ENCODE data around the gene CIAO3.
"Not testable (repeated sequence)": the region's sequence is repeated elsewhere in the genome, so short reads cannot be mapped to it uniquely, and the experiment has no call there.

The CIAO3 gene

DNA sequence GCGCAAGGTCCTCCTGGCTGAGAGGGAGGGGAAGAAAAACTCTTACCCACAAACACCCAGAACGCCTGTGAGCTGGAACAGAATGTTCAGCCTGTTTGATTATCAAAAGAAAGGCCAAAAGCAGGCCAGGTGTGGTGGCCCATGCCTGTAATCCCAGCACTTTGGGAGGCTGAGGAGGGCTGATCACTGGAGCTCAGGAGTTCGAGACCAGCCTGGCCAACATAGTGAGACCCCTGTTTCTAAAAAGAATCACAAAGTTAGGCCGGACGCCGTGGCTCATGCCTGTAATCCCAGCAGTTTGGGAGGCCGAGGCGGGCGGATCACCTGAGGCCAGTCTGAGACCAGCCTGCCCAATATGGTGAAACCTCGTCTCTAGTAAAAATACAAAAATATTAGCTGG lies 35.5 kb upstream of the CIAO3 start:
- DNase-seq (ENCODE audit: low read depth in 2 of 2), result not testable (repeated sequence)

DNA sequence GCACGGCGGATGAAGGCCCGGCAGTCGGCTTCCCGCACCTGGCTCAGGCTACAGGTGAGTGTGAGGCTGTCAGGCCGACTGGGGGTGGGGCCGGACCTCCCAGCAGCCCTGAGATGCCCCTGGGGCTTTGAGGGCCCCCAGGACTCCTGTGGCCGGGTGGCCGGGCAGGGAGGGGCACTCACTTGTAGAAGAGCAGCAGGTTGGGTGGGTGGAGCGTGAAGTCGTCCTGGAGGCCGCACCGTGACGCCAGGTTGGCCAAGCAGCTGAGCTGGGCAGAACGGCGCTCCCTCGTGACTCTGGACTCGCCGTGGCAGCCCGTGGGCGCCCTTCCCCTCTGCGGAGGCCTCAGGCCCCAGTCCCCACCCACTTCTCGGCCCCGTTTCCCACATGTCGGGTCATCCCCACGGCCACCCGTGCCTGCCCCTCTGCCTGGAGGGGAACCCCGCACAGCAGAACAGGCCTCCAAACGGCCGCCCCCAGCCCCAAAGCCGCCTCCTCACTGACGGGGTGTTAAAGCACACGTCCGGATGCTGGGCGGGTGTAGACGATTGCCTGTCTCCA lies 34.5 kb upstream of the CIAO3 start:
- DNase-seq (ENCODE audit: low read depth in 2 of 2), result no peak

DNA sequence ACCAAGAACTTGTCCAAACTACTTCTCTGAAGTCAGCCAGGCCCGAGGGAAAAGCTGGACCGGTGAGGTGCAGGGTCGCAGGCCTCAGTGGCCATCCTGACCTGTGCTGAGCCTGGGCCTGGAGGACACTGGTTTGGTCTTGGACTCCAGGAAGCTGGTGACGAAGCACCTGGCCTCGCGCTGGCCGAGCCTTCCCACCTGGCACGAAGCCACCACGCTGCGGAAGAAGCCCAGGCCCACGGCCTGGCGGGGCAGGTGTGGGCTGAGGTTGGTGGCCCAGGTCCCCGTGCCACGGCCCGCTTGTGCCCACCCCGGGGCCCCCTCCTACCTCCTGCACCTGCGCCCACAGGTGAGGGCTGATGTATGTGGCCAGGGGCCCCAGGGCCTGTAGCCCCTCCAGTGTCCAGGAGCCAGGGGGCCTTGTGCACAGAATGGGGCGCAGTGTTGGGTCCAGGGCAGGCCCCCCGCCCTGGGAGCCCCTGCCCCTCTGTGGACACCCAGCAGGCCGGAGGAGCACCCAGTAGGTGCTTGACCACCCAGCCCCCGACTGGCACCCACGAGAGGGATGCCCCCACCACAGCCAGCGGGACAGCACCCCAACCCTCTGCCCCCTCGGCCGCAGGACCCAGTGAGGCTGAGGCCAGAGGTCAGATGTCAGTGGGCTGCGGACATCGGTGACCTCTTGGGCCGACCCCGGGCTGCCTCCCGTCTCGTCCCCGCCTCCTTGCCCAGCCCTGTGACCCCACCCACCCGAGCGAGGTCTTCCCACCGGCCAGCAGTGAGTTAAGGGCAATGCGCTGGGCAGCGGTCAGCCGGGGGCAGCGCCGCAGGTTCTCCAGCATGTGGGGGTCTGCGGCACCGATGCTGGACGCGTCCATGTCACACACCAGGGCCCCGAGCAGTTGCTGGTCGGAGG lies 33.5 kb upstream of the CIAO3 start:
- DNase-seq (ENCODE audit: low read depth in 2 of 2), result no peak

DNA sequence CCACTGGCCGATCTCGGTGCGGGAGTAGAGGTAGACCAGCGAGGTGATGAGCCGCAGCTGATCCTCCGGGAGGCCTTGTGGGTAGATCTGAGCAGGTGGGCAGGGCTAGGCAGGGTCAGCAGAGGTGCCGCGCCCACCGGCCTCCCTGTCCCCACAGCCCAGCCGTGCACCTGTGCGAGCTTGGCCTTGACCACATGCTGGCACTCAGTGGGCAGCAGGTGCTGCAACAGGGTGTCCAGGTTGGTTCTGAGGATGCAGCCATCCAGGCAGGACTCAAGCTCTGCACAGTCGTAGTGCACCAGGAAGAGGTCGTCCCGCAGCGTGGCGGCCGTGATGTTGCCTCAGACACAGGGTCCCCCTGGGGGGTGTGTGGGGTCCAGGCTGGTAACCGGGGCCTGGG lies 32.2 kb upstream of the CIAO3 start:
- DNase-seq (ENCODE audit: low read depth in 2 of 2), result no peak

DNA sequence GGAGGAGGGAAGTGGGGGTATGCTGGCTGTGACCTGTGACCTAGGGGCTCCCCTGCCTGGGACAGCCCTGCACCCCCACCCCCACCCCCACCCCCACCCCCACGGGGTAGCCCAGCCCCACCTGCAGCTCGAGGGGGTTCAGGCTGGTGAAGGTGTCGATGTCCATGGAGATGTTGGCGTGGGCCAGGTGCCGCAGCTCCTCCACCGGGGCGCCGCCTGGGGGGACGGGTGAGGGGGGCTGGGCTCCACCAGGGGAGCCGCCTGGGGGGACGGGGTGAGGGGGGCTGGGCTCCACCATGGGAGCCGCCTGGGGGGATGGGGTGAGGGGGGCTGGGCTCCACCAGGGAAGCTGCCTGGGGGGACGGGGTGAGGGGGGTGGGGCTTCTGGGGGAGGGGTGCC lies 29.6 kb upstream of the CIAO3 start:
- no peak for DNase-seq (ENCODE audit: low read depth in 2 of 2)

DNA sequence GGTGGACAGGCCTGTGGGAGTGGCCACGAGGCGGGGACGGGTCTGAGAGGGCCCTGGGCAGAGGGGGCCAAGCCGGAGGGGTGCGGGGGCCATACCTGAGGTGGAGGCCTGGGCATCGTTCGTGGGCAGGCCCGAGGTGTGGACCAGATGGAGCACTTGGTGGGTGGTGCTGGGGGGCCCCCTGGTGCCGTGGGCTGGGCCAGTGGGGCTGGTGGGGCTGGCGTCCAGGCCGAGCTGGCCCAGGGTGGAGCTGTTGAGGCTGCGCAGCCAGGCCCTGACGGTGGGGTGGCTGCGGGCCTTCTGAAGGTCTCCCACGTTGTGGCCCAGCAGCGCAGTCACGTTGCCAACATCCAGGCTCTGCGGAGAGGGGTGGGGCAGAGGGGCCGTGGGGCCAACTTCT lies 29.1 kb upstream of the CIAO3 start:
- DNase-seq (ENCODE audit: low read depth in 2 of 2), result no peak

DNA sequence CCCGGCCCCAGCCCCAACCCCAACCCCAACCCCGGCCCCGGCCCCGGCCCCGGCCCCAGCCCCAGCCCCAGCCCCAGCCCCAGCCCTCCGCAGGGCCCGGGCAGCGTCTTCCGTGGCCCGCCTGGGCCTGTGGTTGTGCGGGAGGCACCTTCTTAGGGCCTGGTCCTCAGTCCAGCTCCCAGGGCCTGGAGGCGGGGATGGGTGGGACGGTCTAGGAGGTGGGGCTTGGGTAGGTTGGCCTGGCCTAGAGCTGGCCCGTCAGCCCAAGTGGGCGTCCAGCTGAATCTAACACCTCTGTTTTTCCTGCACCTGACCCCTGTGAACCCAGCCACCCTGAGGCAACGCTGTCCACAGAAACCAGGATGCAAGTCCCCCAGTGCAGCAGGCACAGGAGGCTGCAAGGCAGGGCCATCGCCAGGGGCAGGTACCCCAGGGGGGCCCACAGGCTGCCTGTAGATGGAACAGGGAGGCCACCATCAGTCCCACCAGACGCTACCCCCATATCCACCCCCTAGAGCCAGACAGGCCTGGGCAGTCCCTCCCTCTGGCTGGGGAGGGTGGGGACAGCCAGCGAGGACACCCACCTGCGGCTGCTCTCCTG lies 28.5 kb upstream of the CIAO3 start:
- DNase-seq (ENCODE audit: low read depth in 2 of 2), result no peak

DNA sequence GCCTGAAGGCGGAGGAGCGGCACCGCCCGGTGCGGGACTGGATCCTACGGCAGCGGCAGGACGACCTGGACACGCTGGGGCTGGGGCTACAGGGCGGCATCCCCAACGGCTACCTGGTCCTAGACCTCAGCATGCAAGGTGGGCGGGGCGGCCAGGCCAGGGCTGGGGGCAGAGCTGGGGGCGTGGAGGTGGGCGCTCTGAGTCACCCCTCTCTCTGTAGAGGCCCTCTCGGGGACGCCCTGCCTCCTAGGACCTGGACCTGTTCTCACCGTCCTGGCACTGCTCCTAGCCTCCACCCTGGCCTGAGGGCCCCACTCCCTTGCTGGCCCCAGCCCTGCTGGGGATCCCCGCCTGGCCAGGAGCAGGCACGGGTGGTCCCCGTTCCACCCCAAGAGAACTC lies 27.6 kb upstream of the CIAO3 start:
- DNase-seq (ENCODE audit: low read depth in 2 of 2), result no peak

DNA sequence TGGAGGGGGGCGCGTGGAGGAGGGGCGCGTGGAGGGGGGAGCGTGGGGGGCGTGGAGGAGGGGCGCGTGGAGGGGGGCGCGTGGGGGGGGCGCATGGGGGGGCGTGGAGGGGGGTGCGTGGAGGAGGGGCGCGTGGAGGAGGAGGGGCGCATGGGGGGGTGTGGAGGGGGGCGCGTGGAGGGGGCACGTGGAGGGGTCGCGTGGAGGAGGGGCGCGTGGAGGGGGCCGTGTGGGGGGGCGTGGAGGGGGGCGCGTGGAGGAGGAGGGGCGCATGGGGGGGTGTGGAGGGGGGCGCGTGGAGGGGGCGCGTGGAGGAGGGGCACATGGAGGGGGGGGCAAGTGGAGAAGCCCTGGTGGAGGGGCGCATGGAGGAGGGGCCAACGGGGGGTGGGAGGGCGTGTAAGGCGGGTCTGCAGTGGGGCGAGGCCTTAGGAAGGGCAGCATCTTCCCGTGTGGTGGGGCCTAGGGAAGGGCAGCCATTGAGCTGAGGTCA lies 27.0 kb upstream of the CIAO3 start:
- DNase-seq (ENCODE audit: low read depth in 2 of 2), result no peak

DNA sequence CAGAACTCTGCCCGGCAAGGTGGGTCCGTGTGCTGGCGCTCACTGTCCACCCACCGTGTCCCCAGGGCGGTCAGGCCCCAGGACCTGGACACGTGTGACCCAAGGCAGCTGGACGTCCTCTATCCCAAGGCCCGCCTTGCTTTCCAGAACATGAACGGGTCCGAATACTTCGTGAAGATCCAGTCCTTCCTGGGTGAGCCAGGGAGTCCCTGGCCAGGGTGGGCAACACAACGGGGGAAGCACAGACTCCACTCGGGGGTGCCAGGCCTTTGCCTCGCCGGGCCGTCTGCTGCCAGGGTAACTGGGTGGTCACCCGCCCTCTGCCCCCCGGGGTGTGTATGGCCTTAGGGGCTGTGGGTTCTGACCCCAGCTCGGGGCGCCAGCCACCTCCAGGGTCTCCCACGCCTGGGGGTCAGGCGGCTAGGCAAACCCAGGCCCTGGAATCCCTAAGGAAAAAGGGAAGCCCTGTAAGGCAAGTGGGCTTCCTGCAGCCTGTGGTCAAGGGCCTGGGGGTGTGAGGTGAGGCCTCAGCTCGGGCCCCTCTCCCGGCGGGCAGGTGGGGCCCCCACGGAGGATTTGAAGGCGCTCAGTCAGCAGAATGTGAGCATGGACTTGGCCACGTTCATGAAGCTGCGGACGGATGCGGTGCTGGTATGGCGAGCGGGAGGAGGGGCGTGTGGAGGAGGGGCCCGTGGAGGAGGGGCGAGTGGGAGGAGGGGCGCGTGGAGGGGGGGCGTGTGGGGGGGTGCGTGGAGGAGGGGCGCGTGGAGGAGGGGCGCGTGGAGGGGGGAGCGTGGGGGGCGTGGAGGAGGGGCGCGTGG lies 26.2 kb upstream of the CIAO3 start:
- DNase-seq (ENCODE audit: low read depth in 2 of 2), result no peak

DNA sequence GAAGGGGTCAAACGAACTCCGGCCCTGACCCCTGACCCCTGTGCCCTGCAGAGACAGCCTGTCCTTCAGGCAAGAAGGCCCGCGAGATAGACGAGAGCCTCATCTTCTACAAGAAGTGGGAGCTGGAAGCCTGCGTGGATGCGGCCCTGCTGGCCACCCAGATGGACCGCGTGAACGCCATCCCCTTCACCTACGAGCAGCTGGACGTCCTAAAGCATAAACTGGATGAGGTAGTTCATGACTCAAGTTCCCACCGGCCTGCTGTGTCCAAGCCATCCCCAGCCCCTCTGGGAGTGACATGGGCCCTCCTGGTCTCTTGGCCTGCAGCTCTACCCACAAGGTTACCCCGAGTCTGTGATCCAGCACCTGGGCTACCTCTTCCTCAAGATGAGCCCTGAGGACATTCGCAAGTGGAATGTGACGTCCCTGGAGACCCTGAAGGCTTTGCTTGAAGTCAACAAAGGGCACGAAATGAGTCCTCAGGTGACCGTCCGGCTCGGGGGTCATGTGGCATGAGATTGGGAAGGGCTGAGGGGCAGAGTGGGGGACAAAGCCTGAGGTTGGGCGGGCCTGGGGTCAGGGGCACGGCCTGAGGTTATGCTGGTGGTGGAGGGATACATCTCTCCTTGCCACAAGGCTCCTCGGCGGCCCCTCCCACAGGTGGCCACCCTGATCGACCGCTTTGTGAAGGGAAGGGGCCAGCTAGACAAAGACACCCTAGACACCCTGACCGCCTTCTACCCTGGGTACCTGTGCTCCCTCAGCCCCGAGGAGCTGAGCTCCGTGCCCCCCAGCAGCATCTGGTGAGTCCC lies 25.4 kb upstream of the CIAO3 start:
- no peak for DNase-seq (ENCODE audit: low read depth in 2 of 2)

DNA sequence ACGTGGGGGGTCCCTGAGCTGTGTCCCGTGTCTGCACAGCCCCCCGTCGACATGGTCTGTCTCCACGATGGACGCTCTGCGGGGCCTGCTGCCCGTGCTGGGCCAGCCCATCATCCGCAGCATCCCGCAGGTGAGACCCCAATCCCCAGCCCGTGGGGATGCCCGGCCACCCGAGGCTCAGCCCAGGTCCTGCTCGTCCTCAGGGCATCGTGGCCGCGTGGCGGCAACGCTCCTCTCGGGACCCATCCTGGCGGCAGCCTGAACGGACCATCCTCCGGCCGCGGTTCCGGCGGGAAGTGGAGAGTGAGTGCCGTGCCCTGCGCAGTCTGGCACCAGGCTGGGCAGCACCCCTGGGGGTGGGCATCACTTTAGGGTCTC lies 24.7 kb upstream of the CIAO3 start:
- DNase-seq (ENCODE audit: low read depth in 2 of 2), result no peak

DNA sequence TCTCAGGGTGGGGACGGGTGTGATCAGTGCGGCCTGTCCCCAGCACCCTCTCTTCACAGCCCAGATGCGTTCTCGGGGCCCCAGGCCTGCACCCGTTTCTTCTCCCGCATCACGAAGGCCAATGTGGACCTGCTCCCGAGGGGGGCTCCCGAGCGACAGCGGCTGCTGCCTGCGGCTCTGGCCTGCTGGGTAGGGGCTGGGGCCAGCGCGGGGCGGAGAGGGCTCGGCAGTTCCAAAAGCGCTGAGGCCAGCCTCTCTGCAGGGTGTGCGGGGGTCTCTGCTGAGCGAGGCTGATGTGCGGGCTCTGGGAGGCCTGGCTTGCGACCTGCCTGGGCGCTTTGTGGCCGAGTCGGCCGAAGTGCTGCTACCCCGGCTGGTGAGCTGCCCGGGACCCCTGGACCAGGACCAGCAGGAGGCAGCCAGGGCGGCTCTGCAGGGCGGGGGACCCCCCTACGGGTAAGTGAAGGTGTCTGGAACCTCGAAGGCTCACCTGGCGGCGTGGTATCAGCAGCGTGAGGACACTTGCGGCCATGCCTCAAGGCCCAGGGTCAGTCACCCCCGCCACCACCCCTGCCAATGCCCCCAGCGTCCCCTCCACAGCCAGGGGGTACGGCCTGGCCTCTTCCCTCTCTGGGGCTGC lies 24.2 kb upstream of the CIAO3 start:
- no peak for DNase-seq (ENCODE audit: low read depth in 2 of 2)

DNA sequence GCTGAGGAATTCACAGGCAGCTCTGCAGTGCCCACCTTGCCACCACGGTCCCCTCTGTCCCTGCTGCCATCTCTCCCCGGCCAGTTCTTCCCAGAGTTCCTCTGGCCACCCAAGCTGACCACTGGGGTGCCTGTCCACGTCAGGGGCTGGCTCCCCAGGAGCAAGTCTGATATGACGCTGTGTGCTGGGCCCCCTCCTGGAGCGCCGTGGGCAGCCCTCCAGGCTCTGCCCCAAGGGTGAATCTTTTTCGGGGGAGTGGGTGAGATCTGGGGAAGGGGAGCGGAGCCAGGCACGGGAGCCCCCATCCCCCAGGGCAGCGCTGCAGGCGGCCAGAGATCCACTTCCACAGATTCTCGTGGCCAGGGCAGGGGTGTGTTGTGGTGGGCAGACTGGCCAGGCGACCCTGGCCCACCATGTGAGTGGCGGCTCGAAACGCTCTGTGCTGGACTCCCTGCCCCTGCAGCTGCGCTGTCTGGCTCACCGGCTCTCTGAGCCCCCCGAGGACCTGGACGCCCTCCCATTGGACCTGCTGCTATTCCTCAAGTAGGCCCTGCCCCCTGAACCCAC lies 23.5 kb upstream of the CIAO3 start:
- no peak for DNase-seq (ENCODE audit: low read depth in 2 of 2)

DNA sequence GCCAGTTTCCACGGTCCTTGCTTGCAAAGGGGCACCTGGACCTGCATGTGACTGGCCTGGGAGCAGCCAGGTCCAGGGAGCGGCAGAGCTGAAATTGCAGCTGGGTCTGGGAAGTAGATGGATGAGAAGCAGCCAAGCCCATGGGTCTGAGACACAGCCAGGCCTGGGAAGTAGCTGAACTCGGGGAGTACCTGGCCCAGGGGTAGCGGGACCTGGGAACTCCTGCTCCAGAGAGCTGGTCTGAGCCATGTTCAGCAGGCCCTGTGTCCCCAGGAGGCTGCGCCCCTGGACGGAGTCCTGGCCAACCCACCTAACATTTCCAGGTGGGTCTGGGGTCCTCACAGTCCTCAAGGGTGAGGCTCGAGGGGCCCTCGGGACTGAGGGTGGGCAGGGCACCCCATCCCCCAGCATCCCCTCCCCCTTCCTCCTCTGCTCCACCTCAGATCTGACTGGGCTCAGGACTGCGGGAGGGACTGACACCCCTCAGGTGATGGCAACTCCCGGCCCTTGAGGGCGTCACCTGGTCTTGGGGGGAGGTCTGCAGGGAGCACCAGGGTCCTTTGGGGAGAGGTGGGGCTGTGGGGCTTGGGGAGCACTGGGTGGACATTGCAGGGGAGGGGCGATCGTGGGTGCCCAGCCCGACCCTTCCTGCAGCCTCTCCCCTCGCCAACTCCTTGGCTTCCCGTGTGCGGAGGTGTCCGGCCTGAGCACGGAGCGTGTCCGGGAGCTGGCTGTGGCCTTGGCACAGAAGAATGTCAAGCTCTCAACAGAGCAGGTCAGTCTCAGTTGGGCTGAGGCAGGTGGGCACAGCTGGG lies 22.8 kb upstream of the CIAO3 start:
- DNase-seq (ENCODE audit: low read depth in 2 of 2), result no peak

DNA sequence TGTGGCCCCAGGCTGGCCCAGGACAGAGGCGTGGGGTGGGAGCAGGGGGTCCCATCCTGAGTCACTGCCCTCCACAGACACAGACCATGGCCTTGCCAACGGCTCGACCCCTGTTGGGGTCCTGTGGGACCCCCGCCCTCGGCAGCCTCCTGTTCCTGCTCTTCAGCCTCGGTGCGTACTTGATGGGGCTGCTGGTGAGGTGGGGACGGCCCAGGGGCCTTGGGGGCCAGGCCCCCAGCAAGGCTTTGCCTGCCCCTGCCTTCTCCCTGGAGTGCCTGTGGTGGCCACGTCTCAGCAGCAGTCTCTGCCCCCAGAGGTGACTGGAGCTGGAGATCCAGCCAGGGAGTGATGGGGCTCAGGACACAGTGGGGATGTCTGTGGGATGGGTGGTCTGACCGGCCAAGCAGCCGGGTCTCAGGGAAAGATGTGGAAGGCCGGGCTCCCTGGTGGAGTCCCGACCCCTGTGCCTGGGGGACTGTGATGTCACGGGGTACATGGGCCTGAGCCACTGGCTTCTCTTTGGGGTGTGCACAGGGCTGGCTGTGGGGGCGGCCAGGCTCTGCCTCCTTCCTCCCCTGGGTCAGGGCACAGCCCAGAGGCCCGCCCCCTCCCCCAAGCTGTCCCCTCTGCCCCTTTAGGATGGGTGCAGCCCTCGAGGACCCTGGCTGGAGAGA lies 21.9 kb upstream of the CIAO3 start:
- no peak for DNase-seq (ENCODE audit: low read depth in 2 of 2)

DNA sequence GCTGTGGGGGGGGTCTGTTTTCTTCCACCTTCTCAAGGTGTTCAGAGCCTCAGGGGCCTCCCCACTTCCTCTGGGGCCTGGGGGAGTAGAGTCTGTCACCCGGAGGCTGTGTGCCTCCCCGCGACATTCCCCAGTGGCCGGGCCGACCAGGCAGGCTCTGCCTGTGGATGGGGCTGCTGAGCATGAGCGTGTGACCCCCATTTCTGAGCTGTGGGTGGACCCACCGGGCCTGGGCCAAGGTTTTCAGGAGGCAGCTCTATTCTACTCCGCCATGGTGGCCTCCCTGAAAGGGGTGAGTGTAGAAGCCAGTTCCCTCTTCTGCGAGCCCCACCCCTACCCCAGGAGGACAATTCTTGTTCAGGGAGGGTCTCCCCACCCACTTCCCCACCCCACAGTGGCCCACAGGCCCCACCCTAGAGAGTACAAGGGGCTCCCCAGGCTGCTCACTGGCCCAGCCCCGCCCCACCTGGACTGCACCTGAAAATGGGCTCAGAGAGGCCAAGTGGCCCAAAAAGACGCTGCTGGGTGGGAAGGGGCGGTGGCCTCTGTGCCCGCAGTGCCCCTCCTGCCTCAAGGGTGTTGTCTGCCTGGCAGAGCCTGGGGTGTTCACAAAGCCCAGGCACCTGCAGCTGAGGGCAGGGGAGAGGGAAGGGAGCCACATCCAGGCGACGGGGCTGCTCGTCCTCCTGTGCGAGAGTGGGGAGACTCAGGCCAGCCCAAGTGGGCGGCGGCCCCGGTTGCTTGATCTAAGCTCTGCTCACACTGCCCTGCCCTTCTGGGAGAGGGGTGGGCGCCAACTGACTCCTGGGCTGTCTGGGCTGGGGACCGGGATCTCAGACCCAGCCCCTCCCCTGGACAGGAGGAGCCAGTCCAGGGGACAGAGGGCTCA lies 21.1 kb upstream of the CIAO3 start:
- DNase-seq (ENCODE audit: low read depth in 2 of 2), result no peak

All from stimulated activated CD8-positive, alpha-beta memory T cell treated with anti-CD3 and anti-CD28 coated beads, Interleukin-7, amount 100 ng/mL, for 1 hour (primary cell).